ENCODE measurements around the gene ITGB2.

The ITGB2 gene

GRCh38 chr21:44894687-44895302 is 25.9 kb downstream of the ITGB2 start:
- no peak for DNase-seq

- no peak for DNase-seq
Observed at GRCh38 chr21:44893948-44894656, 26.6 kb downstream of the ITGB2 start.

- DNase-seq, result no peak
Observed at GRCh38 chr21:44893278-44893556, 27.5 kb downstream of the ITGB2 start.

GRCh38 chr21:44892536-44893277 is 28.0 kb downstream of the ITGB2 start:
- no peak for DNase-seq

GRCh38 chr21:44892095-44892494 is 28.6 kb downstream of the ITGB2 start:
- DNase-seq, result no peak

- no peak for DNase-seq
Observed at GRCh38 chr21:44891631-44892031, 29.1 kb downstream of the ITGB2 start.

GRCh38 chr21:44890961-44891541 is 29.6 kb downstream of the ITGB2 start:
- no peak for DNase-seq

GRCh38 chr21:44890338-44890931 is 30.3 kb downstream of the ITGB2 start:
- no peak for DNase-seq

GRCh38 chr21:44889625-44890337 is 30.9 kb downstream of the ITGB2 start:
- no peak for DNase-seq

GRCh38 chr21:44888581-44889550 is 31.8 kb downstream of the ITGB2 start:
- no peak for DNase-seq

GRCh38 chr21:44887807-44888580 is 32.7 kb downstream of the ITGB2 start:
- no peak for DNase-seq

- no peak for DNase-seq
Observed at GRCh38 chr21:44887126-44887806, 33.4 kb downstream of the ITGB2 start.

- DNase-seq, result no peak
Observed at GRCh38 chr21:44886113-44887075, 34.3 kb downstream of the ITGB2 start.

GRCh38 chr21:44885615-44886014 is 35.1 kb downstream of the ITGB2 start:
- DNase-seq, result no peak

- DNase-seq, result no peak
Observed at GRCh38 chr21:44884097-44884496, 36.6 kb downstream of the ITGB2 start.

GRCh38 chr21:44883250-44883649 is 37.4 kb downstream of the ITGB2 start:
- no peak for DNase-seq

GRCh38 chr21:44881198-44881872 is 39.4 kb downstream of the ITGB2 start:
- DNase-seq, result no peak

Data from COR-L47 (cell line).